ENCODE data around the gene XRCC1.
"Not testable (repeated sequence)": the region's sequence is repeated elsewhere in the genome, so short reads cannot be mapped to it uniquely, and the experiment has no call there.

The XRCC1 gene

DNA sequence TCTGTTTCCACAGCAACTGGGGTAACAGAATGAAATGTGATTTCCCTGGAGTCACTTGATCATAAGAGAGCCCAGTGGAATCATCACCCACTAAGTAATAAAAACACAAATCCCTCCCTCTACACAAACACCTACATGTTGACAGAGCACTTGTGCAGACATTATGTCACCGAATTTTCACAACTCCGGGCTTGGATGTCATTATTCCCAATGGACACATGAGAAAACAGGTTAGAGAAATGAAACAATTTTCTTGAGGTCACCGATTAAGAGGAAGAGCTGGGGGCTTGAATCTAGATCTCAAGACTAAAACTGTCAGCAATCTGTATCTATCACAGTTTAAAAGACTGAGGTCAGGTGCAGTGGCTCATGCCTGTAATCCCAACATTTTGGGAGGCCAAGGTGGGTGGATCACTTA, 3.1 kb downstream of the XRCC1 start:
- DNase-seq: peak; percentile 32

DNA sequence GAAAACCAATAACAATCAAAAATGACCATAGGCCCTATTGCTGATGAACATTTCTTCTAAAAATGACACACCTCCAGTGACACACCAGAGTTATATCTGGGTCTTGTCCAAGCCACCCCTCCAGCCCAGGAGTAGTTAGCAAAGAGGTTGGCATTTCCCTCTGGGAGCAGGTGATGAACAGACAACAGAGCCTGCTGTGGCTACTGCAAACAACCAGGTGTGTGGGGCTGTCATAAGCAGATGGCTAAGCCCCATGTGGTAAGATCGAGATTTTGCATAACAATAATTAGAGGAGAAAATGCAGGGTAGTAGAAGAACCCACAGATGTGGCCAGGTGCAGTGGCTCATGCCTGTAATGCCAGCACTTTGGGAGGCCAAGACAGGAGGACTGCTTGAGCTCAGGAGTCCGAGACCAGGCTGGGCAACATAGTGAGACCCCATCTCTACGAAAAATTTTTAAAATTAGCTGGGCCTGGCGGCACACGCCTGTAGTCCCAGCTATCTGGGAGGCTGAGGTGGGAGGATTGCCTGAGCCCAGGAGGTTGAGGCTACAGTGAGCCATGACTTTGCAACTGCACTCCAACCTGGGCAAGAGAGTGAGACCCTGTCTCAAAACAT, 5.0 kb downstream of the XRCC1 start:
- DNase-seq: no peak

DNA sequence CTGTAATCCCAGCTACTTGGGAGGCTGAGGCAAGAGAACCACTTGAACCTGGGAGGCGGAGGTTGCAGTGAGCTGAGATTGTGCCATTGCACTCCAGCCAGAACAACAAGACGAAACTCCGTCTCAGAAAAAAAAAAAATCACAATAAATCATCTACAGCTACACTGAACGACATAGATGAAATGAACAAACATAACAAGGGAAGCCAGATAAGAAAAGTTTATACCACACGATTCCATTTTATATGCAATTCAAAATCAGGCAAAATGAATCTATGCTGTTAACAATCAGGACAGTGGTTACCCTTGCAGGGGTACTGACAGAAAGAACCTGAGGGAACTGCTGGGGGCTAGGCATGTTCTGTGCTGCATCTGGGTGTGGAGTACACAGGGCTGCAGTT, 5.7 kb downstream of the XRCC1 start:
- DNase-seq: no peak

DNA sequence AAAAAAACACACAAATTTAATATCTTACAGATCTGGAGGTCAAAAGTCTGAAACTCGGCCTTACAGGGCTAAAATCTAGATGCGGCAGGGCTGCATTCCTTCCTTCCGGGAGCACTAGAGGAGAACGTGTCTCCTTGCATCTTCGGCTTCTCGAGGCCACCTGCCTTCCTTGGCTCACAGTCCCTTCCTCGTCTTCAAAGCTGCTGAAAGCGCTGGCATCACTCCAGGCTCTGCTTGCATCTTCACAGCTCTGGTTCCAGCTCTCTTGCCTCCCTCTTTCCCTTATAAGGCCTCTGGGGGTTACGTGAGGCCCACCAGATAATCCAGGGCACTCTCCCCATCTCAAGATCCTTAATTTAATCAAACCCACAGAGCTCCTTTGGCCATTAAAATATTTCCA, 10.5 kb downstream of the XRCC1 start:
- no peak for DNase-seq

DNA sequence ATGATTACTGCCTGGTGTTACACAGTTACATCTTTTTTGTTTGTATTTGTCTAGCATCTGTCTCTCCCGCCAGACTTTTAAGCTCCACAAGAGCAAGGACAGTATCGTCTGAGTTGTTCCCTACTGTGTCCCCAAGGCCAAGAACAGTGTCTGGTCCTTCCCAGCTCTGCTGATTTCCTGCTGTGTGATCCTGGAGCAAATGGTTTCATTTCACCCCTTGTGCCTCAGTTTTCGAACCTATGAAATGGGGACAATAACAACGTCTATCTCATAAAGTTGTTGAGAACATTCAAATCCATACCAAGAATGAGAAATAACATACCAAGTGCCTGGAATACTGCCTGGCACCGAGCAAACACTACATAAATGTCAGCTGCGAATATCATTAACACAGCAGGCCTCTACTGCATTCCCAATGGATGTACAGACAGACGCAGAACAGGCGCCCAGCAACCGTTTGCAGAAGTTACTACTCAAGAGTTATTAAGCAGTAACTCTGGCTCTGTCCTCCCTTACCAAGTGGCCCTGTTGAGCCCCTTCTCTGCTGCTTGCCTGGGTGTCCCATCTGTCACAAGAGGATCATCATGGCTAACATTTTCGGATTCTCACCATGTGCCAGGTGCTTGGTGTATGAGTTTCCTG, 11.4 kb downstream of the XRCC1 start:
- DNase-seq: no peak

- DNase-seq: peak; percentile 71
Measured at GRCh38 chr19:43562698-43563241, 12.6 kb downstream of the XRCC1 start.

DNA sequence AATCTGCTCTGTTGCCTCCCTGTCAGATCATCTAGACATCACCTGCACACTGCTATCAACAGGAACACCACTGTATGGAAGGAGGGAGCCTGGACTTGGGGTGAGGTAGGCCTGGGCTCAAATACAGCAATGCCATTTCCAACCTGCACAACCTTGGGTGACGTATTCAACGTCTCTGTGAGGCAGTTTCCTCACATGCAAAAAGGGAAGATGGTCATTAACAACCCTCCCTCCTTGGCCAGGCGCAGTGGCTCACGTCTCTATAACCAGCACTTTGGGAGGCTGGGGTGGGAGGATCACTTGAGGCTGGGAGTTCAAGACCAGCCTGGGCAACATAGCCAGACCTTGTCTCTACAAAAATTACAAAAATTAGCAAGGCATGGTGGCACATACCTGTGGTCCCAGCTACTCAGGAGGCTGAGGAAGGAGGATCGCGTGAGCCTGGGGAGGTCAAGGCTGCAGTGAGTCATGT, 13.1 kb downstream of the XRCC1 start:
- DNase-seq: no peak

DNA sequence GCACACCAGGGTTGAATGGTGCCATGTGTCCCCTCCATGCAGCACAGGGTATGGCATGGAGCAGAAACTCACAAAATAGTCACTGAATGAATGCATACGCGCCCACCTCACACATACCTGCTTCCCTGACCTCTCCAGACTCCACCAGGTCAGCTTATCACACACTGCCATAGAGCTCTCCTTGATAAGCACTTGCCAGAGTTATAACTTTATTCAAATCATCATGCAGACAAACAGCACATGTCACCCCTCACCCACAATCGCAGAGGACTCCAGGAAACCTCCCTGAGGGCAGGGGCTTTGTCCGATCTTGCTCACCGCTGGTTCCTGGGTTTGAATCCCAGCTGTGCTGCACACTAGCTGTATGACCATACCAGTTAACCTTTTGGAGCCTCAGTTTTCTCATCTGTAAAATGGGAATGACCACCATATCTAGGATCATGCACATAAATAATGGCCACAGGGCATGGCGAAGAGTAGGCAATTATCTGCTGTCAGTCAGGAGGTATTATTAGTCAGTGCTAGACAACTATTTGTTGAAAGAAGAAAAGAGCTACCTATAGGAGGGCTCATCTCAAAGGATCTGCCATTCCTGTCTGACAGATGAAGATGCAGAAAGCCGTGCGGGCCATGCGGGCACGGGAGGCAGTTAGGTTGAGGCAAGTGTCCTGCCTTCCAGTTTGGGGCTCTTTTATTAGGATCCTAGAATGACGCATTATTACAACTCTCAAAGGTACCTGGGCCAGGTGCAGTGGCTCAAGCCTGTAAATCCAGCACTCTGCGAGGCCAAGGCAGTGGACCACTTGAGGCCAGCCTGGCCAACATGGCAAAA, 14.0 kb downstream of the XRCC1 start:
- no peak for DNase-seq

DNA sequence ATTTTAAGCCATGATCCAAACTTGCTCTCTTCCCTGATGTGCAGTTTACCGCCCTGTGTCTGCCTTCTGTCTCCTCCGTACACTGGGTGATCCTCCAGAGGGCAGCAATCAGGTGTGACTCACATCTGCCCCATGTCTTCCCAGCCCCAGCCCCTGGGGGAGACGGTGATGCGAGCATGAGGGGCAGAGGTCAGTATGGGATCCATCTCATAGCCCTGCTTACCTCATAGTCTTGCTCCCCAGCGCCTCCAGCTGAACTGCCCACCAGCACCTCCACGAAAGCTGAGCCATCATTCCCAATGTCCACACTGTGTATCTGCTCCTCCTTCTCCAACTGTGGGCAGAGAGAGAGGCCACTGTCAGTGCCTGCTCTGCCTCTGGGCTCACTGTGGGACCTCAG, 14.6 kb downstream of the XRCC1 start:
- DNase-seq: no peak

DNA sequence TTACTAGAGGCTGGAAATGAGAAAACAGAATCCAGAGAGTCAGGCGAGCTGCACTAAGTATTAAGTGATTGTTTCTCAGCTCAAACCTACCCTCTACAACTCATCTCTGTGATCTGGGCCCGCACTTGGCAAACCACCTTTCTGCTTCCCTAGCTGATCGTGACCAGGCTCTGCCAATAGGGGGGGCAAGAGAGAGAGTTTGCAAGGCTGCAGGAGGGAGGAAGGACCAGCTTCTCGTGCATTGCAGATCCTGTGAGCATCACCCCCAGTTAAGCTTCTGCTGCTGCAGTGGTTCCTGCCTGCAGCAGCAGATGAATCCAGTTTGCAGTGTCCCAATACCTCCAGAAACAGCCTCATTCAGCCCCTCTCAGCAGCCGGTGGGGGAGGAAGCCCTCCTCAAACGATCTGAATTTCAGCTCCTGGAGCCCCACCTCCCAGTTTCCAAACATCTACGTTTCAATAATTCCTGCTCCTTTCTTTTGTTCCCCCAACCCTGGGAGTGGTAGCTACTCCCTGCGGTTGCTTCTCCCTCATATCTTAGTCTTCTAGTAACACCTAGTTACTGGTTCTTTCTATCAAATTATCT, 20.0 kb downstream of the XRCC1 start:
- DNase-seq: no peak

GRCh38 chr19:43554317-43554895, 20.9 kb downstream of the XRCC1 start:
- no peak for DNase-seq

DNA sequence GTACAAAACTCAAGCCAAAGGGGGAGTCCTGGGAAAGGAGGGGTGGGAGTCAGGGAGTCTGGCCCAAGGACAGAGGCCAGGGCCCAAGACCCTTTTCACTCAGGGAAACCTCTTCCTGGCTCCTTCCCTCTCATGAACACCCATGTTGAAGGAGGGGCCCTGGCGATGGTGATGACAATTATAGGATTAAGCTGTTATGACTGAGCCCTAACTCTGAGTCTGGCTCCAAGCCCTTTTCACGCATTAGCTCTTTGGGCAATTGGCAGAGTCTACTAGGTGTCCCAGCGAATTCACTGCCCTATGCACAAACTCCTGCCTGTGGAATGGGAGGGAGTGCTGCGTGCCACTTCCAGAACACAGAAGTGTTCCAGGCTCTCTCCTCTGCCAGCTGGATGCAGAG, 21.7 kb downstream of the XRCC1 start:
- no peak for DNase-seq

DNA sequence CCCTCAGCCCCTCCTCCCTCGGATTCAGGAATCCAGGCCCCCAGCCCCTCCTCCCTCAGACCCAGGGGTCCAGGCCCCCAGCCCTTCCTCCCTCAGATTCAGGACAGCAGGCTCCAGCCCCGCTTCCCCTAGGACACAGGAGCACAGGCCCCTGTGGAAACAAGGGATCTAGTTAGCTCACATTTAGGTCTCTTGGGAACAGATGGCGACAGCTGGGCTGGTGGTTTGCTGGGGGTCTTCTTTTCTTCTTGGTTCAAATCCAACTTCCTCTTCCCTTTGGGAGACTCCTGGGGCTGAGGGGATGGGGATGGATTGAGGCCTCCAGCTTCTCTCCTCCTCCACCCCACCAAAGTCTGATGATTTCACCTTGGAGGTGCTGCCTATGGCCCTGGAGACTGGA, 22.7 kb downstream of the XRCC1 start:
- no peak for DNase-seq

GRCh38 chr19:43552198-43552450, 23.2 kb downstream of the XRCC1 start:
- DNase-seq: no peak

- no peak for DNase-seq
Measured at GRCh38 chr19:43551399-43552197, 23.7 kb downstream of the XRCC1 start.

GRCh38 chr19:43548706-43549105, 26.6 kb downstream of the XRCC1 start:
- DNase-seq: no peak

GRCh38 chr19:43547926-43548325, 27.4 kb downstream of the XRCC1 start:
- DNase-seq: not testable (repeated sequence)

GRCh38 chr19:43546581-43546980, 28.7 kb downstream of the XRCC1 start:
- DNase-seq: no peak

- no peak for DNase-seq
Measured at GRCh38 chr19:43545981-43546380, 29.3 kb downstream of the XRCC1 start.

DNA sequence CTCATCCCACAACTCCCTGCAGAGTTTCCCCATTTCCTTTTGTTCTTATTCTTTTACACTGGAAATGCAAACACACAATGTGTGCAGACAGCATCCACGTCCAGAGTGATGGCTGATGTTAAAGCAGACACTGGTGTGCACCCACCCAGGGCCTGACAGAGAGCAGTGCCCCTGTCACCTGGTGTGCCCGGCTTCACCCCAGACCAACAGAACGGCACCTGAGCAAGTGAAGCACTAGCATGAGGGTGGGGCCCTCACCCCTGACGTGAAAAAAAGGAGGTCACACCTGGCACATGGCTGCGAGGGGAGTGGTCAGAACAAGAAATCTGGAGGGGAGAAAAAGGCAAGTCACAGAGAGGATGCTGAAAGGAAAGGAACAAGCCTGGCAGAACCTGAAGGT, 30.1 kb downstream of the XRCC1 start:
- DNase-seq: no peak

DNA sequence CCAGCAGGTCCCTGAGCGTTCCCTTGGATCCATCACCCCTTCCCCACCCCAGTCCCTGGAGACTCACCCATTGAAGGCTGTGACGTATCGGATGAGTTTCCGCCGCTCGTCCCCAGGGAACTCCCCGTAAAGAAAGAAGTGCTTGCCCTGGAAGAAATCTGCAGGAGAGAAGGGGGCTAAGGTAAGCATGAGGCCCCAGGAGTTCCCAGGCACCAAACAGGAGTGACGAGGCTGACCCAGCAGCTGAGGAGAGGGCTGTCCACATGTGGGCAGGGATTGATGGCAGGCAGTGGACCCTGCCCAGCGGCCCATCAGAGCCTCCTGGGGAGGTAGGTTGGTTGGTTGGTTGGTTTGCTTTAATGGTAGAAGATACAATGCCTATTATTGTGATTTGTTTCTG, 31.2 kb downstream of the XRCC1 start:
- DNase-seq: no peak

DNA sequence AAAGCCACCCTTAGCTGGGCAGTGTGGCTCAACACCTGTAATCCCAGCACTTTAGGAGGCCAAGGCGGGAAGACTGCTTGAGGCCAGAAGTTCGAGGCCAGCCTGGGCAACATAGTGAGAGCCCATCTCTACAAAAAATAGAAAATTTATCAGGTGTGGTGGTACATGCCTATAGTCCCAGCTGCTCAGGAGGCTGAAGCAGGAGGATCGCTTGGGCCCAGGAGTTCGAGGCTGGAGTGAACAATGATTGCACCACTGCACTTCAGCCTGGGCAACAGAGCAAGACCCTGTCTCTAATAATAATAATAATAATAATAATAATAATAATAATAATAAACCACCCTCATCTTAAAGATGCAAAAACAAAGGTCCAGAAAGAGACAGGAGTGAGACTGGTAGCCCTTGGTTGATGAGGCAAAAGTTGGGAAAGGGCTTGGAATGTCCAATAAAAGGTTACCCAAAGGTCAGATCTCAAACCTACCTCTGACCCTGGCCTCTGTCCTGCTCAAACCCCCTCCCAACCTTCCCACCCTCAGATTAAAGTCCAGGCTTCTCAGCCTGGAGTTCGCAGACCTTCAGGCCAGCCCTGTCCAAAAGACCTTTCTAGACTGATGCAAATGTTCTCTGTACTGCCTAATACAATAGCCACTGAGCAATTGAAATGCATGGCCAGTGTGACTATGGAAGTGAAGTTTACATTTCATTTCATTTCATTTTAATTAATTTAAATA, 33.2 kb downstream of the XRCC1 start:
- no peak for DNase-seq
